Measurements from ENCODE around the gene PROX1. TPM values are rescaled to one million over a fixed set of nuclear protein-coding genes. Genes with fewer than 3 reads are reported as not detected.

Gene PROX1, protein sequence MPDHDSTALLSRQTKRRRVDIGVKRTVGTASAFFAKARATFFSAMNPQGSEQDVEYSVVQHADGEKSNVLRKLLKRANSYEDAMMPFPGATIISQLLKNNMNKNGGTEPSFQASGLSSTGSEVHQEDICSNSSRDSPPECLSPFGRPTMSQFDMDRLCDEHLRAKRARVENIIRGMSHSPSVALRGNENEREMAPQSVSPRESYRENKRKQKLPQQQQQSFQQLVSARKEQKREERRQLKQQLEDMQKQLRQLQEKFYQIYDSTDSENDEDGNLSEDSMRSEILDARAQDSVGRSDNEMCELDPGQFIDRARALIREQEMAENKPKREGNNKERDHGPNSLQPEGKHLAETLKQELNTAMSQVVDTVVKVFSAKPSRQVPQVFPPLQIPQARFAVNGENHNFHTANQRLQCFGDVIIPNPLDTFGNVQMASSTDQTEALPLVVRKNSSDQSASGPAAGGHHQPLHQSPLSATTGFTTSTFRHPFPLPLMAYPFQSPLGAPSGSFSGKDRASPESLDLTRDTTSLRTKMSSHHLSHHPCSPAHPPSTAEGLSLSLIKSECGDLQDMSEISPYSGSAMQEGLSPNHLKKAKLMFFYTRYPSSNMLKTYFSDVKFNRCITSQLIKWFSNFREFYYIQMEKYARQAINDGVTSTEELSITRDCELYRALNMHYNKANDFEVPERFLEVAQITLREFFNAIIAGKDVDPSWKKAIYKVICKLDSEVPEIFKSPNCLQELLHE
- not detected for total RNA-seq
- polyA plus RNA-seq: not detected

DNA sequence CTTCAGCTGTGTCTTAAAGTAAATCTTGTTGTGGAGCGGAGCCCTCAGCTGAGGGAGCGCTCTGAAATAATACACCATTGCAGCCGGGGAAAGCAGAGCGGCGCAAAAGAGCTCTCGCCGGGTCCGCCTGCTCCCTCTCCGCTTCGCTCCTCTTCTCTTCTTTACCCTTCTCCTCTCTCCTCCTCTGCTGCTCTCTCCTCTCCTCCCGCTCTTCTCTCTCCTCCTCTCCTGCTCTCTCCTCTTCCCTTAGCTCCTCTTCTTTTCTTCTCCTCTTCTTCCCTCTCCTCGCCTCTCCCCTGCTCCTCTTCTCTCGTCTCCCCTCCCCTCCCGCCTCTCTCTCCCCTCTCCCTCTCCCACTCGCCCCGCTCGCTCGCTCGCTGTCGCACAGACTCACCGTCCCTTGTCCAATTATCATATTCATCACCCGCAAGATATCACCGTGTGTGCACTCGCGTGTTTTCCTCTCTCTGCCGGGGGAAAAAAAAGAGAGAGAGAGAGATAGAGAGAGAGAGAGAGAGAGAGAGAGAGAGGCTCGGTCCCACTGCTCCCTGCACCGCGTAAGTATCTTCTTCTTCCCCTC is at the start of gene PROX1:
Gene PROX1, plus strand, starts transcription at position 47 of the 580 bp plus-strand sequence. CDS start 8,563 bp downstream, outside the sequence.
- Histone ChIP-seq H3K4me1 (ENCODE audit: insufficient read depth, low read length) (peaks cover 36% of the 10 kb centered on the region), H3K36me3 (ENCODE audit: insufficient read depth, low read length) (no peaks in the 10 kb centered on the region), H3K27me3 (ENCODE audit: insufficient read depth, low read length) (peaks cover 63% of the 10 kb centered on the region), H3K27ac (ENCODE audit: low read depth, low read length) (no peak within 1 kb of the TSS), H3K9me3 (ENCODE audit: control insufficient read depth in 1 of 2, low read length in 2 of 2) (no peaks in the 10 kb centered on the region), H3K4me3 (ENCODE audit: low read length in 2 of 2) (peak within 1 kb of the TSS; percentile 17 to 39)
- intact Hi-C loops (cut with micrococcal nuclease): loop anchor here (5.0 to 10.0 kb wide), 4 partner anchors 57 to 316 kb away; no protein-coding TSS in a partner anchor
- Mint-ChIP-seq H3K4me3 (peak within 1 kb of the TSS; percentile 80 to 94 (median 90)), H3K27me3 (peaks cover 57 to 62% of the 10 kb centered on the region in 2 donors), H3K36me3 (peaks cover 5% of the 10 kb centered on the region in 2 donors), H3K9me3 (peaks cover 0 to 23% (median 11%) of the 10 kb centered on the region in 8 donors), H3K27ac (peak within 1 kb of the TSS; percentile 41 to 92 (median 76)), H3K4me1 (peaks cover 24 to 43% (median 36%) of the 10 kb centered on the region in 4 donors)
- peak; percentile 28 to 49 (median 40) for DNase-seq
- ChIA-PET CTCF (ENCODE audit: partially characterized antibody) (no interaction called here), POLR2A (ENCODE audit: partially characterized antibody) (no interaction called here)

DNA sequence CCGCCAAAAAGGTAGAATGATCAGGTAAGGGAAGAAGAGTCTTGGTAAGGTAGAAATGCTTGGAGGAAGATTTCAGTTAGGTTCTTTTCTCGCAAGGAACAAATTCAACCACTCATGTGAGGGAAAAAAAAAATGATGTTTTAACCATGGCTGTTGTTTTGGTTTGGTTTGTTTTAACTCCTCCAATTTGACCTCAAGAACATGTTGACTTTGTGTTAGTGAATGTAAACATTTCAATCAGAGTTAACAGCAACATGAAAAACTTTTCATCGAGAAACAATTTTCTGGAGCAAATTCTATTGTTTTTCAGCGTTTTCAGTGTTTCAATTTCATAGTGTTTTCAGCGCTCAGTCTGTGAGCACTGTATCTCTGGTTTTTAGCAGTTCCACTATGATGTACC is 49.0 kb upstream of the PROX1 start:
- H3K4me3 Mint-ChIP-seq: no peak overlapping the region
- intact Hi-C loops (cut with micrococcal nuclease): no loop called here
- POLR2A ChIA-PET (ENCODE audit: partially characterized antibody): no interaction called here

DNA sequence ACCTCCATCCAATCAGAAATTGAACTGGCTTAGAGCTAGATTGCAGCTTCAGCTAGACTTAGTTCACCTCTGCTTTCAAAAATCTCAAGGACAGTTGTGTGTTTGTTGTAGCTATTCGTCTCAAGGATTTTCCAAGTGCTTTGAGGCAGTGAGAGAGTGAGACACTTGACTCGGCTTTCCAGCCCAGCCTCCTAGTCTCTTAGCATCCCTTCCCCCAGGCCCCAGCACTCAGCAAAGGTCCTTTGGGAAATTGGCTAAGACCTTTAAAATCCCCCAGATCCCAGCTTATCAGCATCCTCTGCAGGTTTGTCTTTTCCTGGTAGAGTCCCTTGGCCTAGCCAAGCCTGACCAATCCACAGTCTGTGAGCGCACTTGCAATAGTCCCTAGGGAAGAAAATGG is 47.9 kb upstream of the PROX1 start:
- Mint-ChIP-seq H3K9me3 (peaks cover 0 to 12% (median under 1%) of the 10 kb centered on the region in 8 donors), H3K27me3 (no peaks in the 10 kb centered on the region), H3K36me3 (no peaks in the 10 kb centered on the region), H3K4me1 (no peaks in the 10 kb centered on the region), H3K4me3 (no peak overlapping the region), H3K27ac (no peak overlapping the region)
- no peak overlapping the region for H3K4me3 ChIP-seq (ENCODE audit: low read length in 2 of 2)
- ChIA-PET CTCF (ENCODE audit: partially characterized antibody) (no interaction called here), POLR2A (ENCODE audit: partially characterized antibody) (no interaction called here)
- H3K36me3 ChIP-seq (ENCODE audit: insufficient read depth, low read length): no peaks in the 10 kb centered on the region
- no peaks in the 10 kb centered on the region for H3K9me3 ChIP-seq (ENCODE audit: control insufficient read depth in 1 of 2, low read length in 2 of 2)
- intact Hi-C loops (cut with micrococcal nuclease): no loop called here
- H3K27me3 ChIP-seq (ENCODE audit: insufficient read depth, low read length): no peaks in the 10 kb centered on the region
- H3K4me1 ChIP-seq (ENCODE audit: insufficient read depth, low read length): no peaks in the 10 kb centered on the region
- H3K27ac ChIP-seq (ENCODE audit: low read depth, low read length): no peak overlapping the region
- DNase-seq: no peak

More for the DNA sequence above, 49.0 kb upstream of the PROX1 start:
- Mint-ChIP-seq H3K27ac (no peak overlapping the region), H3K9me3 (peaks cover 0 to 11% (median 2%) of the 10 kb centered on the region in 8 donors), H3K4me1 (no peaks in the 10 kb centered on the region), H3K27me3 (no peaks in the 10 kb centered on the region), H3K36me3 (no peaks in the 10 kb centered on the region)
- no peak overlapping the region for H3K27ac ChIP-seq (ENCODE audit: low read depth, low read length)
- DNase-seq: no peak
- no peaks in the 10 kb centered on the region for H3K36me3 ChIP-seq (ENCODE audit: insufficient read depth, low read length)
- H3K27me3 ChIP-seq (ENCODE audit: insufficient read depth, low read length): no peaks in the 10 kb centered on the region
- no peaks in the 10 kb centered on the region for H3K9me3 ChIP-seq (ENCODE audit: control insufficient read depth in 1 of 2, low read length in 2 of 2)
- CTCF ChIA-PET (ENCODE audit: partially characterized antibody): no interaction called here
- no peak overlapping the region for H3K4me3 ChIP-seq (ENCODE audit: low read length in 2 of 2)
- no peaks in the 10 kb centered on the region for H3K4me1 ChIP-seq (ENCODE audit: insufficient read depth, low read length)

DNA sequence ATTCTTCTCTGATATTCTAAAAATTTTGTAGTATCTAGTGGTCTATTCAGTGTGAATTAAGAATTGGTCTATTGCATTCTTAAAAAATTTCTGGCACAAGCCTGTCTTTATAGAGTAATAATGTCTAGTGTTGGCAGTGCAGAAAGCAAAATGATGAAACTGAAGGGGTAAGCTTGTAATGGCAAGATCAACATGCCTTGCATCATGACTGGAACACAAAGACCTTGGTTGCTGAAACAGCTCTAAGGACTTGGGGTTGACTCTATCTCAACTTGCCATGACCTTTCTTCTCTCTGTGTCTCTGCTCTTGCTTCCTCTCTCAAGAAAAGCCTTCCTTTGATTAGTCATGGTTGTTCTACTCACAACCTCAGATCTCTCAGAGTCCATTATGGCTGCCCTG is 46.8 kb upstream of the PROX1 start:
- Histone ChIP-seq H3K27ac (ENCODE audit: low read depth, low read length) (no peak overlapping the region), H3K27me3 (ENCODE audit: insufficient read depth, low read length) (no peaks in the 10 kb centered on the region), H3K36me3 (ENCODE audit: insufficient read depth, low read length) (no peaks in the 10 kb centered on the region), H3K4me1 (ENCODE audit: insufficient read depth, low read length) (no peaks in the 10 kb centered on the region), H3K4me3 (ENCODE audit: low read length in 2 of 2) (no peak overlapping the region), H3K9me3 (ENCODE audit: control insufficient read depth in 1 of 2, low read length in 2 of 2) (no peaks in the 10 kb centered on the region)
- ChIA-PET CTCF (ENCODE audit: partially characterized antibody) (no interaction called here), POLR2A (ENCODE audit: partially characterized antibody) (no interaction called here)
- peaks cover 0 to 12% (median under 1%) of the 10 kb centered on the region in 8 donors for H3K9me3 Mint-ChIP-seq
- H3K4me1 Mint-ChIP-seq: no peaks in the 10 kb centered on the region
- H3K36me3 Mint-ChIP-seq: no peaks in the 10 kb centered on the region
- no peak for DNase-seq
- no peaks in the 10 kb centered on the region for H3K27me3 Mint-ChIP-seq
- no peak overlapping the region for H3K4me3 Mint-ChIP-seq
- H3K27ac Mint-ChIP-seq: no peak overlapping the region
- intact Hi-C loops (cut with micrococcal nuclease): no loop called here

DNA sequence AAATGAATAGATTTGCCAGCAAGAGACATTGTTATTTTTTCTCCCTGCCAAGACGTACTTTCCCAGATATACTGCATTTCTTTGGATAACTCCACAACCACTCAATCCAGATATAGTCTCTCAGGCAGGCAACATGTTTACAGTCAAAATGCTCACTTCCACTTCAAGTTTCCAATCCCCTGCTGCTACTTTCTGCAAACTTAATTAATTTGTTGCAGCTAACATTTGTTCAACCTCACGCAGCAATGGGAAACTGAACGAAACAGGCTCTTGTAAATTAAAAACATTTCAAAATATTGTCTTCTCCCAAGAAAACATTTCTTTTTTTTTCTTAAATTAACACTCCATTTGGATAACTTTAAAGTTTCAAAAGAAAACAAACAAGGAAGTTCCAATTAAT is 45.7 kb upstream of the PROX1 start:
- H3K27me3 Mint-ChIP-seq: no peaks in the 10 kb centered on the region
- Histone ChIP-seq H3K4me1 (ENCODE audit: insufficient read depth, low read length) (no peaks in the 10 kb centered on the region), H3K27me3 (ENCODE audit: insufficient read depth, low read length) (no peaks in the 10 kb centered on the region), H3K27ac (ENCODE audit: low read depth, low read length) (no peak overlapping the region), H3K36me3 (ENCODE audit: insufficient read depth, low read length) (no peaks in the 10 kb centered on the region), H3K9me3 (ENCODE audit: control insufficient read depth in 1 of 2, low read length in 2 of 2) (no peaks in the 10 kb centered on the region), H3K4me3 (ENCODE audit: low read length in 2 of 2) (no peak overlapping the region)
- no peak for DNase-seq
- H3K27ac Mint-ChIP-seq: no peak overlapping the region
- no peaks in the 10 kb centered on the region for H3K36me3 Mint-ChIP-seq
- ChIA-PET CTCF (ENCODE audit: partially characterized antibody) (no interaction called here), POLR2A (ENCODE audit: partially characterized antibody) (no interaction called here)
- H3K4me3 Mint-ChIP-seq: no peak overlapping the region
- H3K4me1 Mint-ChIP-seq: no peaks in the 10 kb centered on the region
- peaks cover 0 to 8% (median 0%) of the 10 kb centered on the region in 8 donors for H3K9me3 Mint-ChIP-seq
- intact Hi-C loops (cut with micrococcal nuclease): no loop called here

DNA sequence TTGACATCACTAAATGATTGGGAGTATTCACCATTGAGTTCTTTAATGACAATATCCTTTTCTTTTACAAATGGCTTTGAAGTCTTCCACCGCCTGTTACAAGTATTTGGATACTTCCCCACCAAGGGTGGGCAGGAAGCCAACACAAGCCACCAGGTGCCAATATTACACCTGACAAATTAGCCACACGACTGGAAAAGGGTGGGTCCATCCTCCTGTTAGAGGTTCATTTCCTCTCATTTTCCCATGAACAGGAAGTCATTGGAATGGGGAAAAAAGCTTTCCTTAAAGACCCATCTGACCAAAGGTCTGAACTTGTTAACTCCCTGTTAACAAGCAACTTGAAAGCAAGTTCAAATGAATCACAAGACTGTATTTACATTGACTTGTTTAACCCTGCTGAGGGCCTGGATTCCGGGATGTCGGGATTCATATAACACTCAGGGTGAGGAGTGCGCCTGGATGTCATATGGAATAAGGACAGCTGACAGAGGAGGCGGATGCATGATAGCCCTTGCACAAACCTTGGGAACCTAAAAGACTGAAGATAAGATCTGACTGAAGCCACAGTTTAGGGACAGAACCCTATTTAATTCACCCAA is 40.5 kb upstream of the PROX1 start:
- no peaks in the 10 kb centered on the region for H3K36me3 Mint-ChIP-seq

DNA sequence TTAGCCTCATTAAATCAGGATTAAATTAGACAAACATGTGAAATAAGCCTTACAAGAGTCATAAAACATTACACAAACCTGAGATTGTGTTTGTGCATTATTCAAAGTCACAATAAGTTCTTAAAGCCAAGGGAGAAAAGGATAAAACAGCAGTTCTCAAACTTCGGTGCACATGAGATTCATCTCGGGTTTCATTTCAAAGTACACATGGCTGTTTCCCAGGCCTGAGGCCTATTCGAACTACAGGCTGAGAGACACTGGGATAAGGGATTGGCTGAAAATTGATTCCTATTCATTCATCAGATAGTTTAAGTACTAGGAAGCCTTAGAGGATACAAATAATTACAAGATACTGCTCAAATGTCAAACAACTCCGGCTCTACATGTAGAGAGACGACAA is 35.9 kb upstream of the PROX1 start:
- DNase-seq: no peak
- Mint-ChIP-seq H3K36me3 (no peaks in the 10 kb centered on the region), H3K4me1 (no peaks in the 10 kb centered on the region), H3K27ac (no peak overlapping the region), H3K27me3 (peaks cover 0 to 2% of the 10 kb centered on the region in 2 donors), H3K9me3 (peaks cover 0 to 4% (median 0%) of the 10 kb centered on the region in 8 donors), H3K4me3 (no peak overlapping the region)
- Histone ChIP-seq H3K9me3 (ENCODE audit: control insufficient read depth in 1 of 2, low read length in 2 of 2) (no peaks in the 10 kb centered on the region), H3K27me3 (ENCODE audit: insufficient read depth, low read length) (no peaks in the 10 kb centered on the region), H3K4me1 (ENCODE audit: insufficient read depth, low read length) (no peaks in the 10 kb centered on the region), H3K27ac (ENCODE audit: low read depth, low read length) (no peak overlapping the region), H3K36me3 (ENCODE audit: insufficient read depth, low read length) (no peaks in the 10 kb centered on the region), H3K4me3 (ENCODE audit: low read length in 2 of 2) (no peak overlapping the region)
- intact Hi-C loops (cut with micrococcal nuclease): no loop called here
- ChIA-PET CTCF (ENCODE audit: partially characterized antibody) (no interaction called here), POLR2A (ENCODE audit: partially characterized antibody) (no interaction called here)

More for the DNA sequence above, 40.5 kb upstream of the PROX1 start:
- Mint-ChIP-seq H3K4me3 (no peak overlapping the region), H3K4me1 (no peaks in the 10 kb centered on the region), H3K27me3 (peaks cover 0 to 2% of the 10 kb centered on the region in 2 donors), H3K27ac (no peak overlapping the region), H3K9me3 (peaks cover 0 to 6% (median under 1%) of the 10 kb centered on the region in 8 donors)
- H3K27ac ChIP-seq (ENCODE audit: low read depth, low read length): no peak overlapping the region
- POLR2A ChIA-PET (ENCODE audit: partially characterized antibody): no interaction called here
- H3K4me1 ChIP-seq (ENCODE audit: insufficient read depth, low read length): no peaks in the 10 kb centered on the region
- intact Hi-C loops (cut with micrococcal nuclease): no loop called here
- H3K4me3 ChIP-seq (ENCODE audit: low read length in 2 of 2): no peak overlapping the region
- CTCF ChIA-PET (ENCODE audit: partially characterized antibody): no interaction called here
- no peaks in the 10 kb centered on the region for H3K9me3 ChIP-seq (ENCODE audit: control insufficient read depth in 1 of 2, low read length in 2 of 2)
- H3K36me3 ChIP-seq (ENCODE audit: insufficient read depth, low read length): no peaks in the 10 kb centered on the region
- H3K27me3 ChIP-seq (ENCODE audit: insufficient read depth, low read length): no peaks in the 10 kb centered on the region
- DNase-seq: no peak
